Psoas muscle (tissue), 8 donors: ENCODE measurements around the gene OSTN. TPM values are rescaled to one million over a fixed set of nuclear protein-coding genes. Genes with fewer than 3 reads are reported as not detected.

Experiments used
- ATAC-seq, 4 donors: fragments of 200-7000 bp; cut with Tn5 transposase; one replicate each; pipeline ENCODE4 v1.9.1; 2020; ENCODE audit warnings: moderate library complexity in 3 of 4, mild to moderate bottlenecking in 2 of 4
- DNase-seq, 2 donors: peaks; one replicate each; pipeline ENCODE4 v3.0.0-alpha.2; 2020
- H3K27ac ChIP-seq: fragments of 200-600 bp; one replicate; pipeline ENCODE4 v1.8.0; 2022
- H3K27me3 ChIP-seq, 3 donors: fragments of 200-600 bp in 1 of 3; one replicate each; pipeline versions ENCODE4 v1.6.1 to v1.8.0; 2013 to 2022; ENCODE audit warnings: low read length in 2 of 3, mild to moderate bottlenecking in 2 of 3, moderate library complexity in 1 of 3; ENCODE audit not compliant: insufficient read depth in 3 of 3
- H3K36me3 ChIP-seq, 2 donors: fragments of 200-600 bp in 1 of 2; one replicate each; pipeline versions ENCODE4 v1.6.1 to v1.8.0; 2013 to 2022; ENCODE audit warnings: low read depth in 1 of 2, mild to moderate bottlenecking in 1 of 2, moderate library complexity in 1 of 2; ENCODE audit not compliant: insufficient read depth in 1 of 2
- H3K4me1 ChIP-seq: fragments of 200-600 bp; one replicate; pipeline ENCODE4 v1.8.0; 2022
- H3K4me3 ChIP-seq: fragments of 200-600 bp; one replicate; pipeline ENCODE4 v1.8.0; 2022; ENCODE audit warnings: mild to moderate bottlenecking
- H3K9me3 ChIP-seq: fragments of 200-600 bp; one replicate; pipeline ENCODE4 v1.8.0; 2022
- WGBS, 3 donors: extraction: QIAGEN DNeasy Blood & Tissue Kit; methylation state at CpG; one replicate each; pipeline versions ENCODE4 v1.1.6 to v1.1.7; 2013; 5-methylcytosine and 5-hydroxymethylcytosine counted together
- intact Hi-C, 2 donors: fragments of 100-400 bp; cut with DNase I; formaldehyde crosslinking; loops; one replicate each; pipeline versions ENCODE4 v1.11.0 to v1.14.2; 2022
- polyA plus RNA-seq, 3 donors: library from polyadenylated mRNA; stranded (reverse); fragments of 200-250 nt; gene quantifications; one replicate each; pipeline ENCODE4 v1.2.3, GENCODE V29; 2013
- total RNA-seq, 4 donors: library from RNA; stranded (reverse); fragmentation: NEBNext Ultra II Directional in 2 of 4; extraction: Animal tissue kit (Norgen Biotek cat#: 25700) in 2 of 4; gene quantifications; one replicate each; pipeline versions ENCODE4 v1.2.1 to v1.2.4, GENCODE V29; 2021 to 2023
- TF ChIP-seq, protein P1 (sequence below): fragments of 200-600 bp; IDR thresholded peaks from one replicate; pipeline ENCODE4 v1.8.0; 2022; ENCODE audit warnings: antibody characterized with exemption
- donor health status: healthy with polysubstance abuse.
- donor health status: DM: no; HTN: no; CAD: no; lungs with moderate emphysema.
- donor health status: Bipolar disorder and iron deficiency.
- donor health status: healthy.
- donor health status: DM: yes; HTN: yes; CAD: no.
- donor health status: DM: no; HTN: no; CAD: no.
- donor health status: DM: no; HTN: no; CAD: no.
- donor health status: DM: yes; HTN: yes; CAD: no.

The OSTN gene
- total and polyA plus RNA-seq, 7 donors = 0.05 to 0.34 (median 0.16) TPM; not detected in 3

GRCh38 chr3:191298846-191299245 is 99.8 kb downstream of the OSTN start:
- Histone ChIP-seq H3K36me3 (no peaks in the 10 kb centered on the region), H3K9me3 (no peaks in the 10 kb centered on the region), H3K4me3 (no peak overlapping the region), H3K27me3 (no peaks in the 10 kb centered on the region), H3K4me1 (no peaks in the 10 kb centered on the region), H3K27ac (no peak overlapping the region)
- DNase-seq (no peak), ATAC-seq (no peak)
- TF ChIP-seq, protein P1, sequence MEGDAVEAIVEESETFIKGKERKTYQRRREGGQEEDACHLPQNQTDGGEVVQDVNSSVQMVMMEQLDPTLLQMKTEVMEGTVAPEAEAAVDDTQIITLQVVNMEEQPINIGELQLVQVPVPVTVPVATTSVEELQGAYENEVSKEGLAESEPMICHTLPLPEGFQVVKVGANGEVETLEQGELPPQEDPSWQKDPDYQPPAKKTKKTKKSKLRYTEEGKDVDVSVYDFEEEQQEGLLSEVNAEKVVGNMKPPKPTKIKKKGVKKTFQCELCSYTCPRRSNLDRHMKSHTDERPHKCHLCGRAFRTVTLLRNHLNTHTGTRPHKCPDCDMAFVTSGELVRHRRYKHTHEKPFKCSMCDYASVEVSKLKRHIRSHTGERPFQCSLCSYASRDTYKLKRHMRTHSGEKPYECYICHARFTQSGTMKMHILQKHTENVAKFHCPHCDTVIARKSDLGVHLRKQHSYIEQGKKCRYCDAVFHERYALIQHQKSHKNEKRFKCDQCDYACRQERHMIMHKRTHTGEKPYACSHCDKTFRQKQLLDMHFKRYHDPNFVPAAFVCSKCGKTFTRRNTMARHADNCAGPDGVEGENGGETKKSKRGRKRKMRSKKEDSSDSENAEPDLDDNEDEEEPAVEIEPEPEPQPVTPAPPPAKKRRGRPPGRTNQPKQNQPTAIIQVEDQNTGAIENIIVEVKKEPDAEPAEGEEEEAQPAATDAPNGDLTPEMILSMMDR = no peak
- intact Hi-C loops = no loop called here

GRCh38 chr3:191300422-191300821 is 101.4 kb downstream of the OSTN start:
- Histone ChIP-seq H3K4me3 (no peak overlapping the region), H3K9me3 (no peaks in the 10 kb centered on the region), H3K36me3 (no peaks in the 10 kb centered on the region), H3K27me3 (no peaks in the 10 kb centered on the region), H3K27ac (no peak overlapping the region), H3K4me1 (no peaks in the 10 kb centered on the region)
- DNase-seq = no peak
- intact Hi-C loops = no loop called here
- ATAC-seq = no peak
- TF ChIP-seq, protein P1 = no peak
- WGBS, 3 donors = 31 to 63% (median 42%) methylated on average over 1 of the region's 1 CpG

DNA sequence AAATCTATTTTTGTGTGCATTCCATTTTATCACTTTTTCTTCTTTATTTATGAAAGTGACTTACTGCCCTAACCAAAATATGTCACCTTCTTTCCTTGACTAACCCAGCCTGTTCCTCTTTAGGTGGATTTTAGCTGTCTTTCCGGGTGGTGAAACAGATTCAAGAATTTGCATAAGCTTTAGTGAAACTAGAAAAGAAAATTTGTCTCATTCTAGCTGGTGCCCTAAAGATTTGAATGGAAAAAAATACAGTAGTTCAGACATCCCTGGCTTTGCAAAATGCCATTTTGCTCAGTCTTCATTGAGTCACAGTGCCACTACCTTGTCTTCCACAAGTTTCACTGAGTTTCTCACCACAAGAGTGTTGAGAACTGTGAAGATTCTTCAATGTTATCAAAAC is 102.0 kb downstream of the OSTN start:
- no peaks in the 10 kb centered on the region for H3K4me1 ChIP-seq
- H3K9me3 ChIP-seq = no peaks in the 10 kb centered on the region
- TF ChIP-seq, protein P1 = no peak
- DNase-seq (no peak), ATAC-seq (no peak)
- H3K27ac ChIP-seq = no peak overlapping the region
- no peak overlapping the region for H3K4me3 ChIP-seq
- H3K27me3 ChIP-seq = no peaks in the 10 kb centered on the region
- no peaks in the 10 kb centered on the region for H3K36me3 ChIP-seq
- intact Hi-C loops = no loop called here
- WGBS, 3 donors = 86 to 88% (median 88%) methylated on average over 1 of the region's 1 CpG

DNA sequence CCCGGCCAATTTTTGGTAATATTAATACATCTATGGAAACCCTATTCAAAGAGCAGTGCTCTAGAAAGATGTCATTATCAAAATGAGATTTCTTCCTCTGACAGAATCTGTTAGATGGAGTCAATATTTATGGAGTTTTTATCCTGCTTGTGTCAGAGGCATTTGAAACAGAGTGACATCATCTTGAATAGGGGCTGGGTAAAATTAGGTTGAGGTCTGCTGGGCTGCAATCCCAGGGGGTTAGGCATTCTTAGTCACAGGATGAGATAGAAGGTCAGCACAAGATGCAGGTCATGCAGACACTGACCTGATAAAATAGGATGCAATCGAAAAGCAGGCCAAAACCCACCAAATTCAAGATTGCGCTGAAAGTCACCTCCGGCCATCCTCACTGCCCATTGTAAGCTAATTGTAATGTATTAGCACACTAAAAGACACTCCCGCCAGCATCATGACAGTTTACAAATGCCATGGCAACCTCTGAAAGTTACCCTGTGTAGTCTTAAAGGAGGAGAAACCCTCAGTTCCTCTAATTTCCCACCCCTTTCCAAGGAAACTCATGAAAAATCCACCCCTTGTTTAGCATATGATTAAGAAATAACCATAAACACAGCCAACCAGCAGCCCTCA is 102.9 kb downstream of the OSTN start:
- no peaks in the 10 kb centered on the region for H3K36me3 ChIP-seq
- H3K27me3 ChIP-seq = no peaks in the 10 kb centered on the region
- H3K4me1 ChIP-seq = no peaks in the 10 kb centered on the region
- intact Hi-C loops = no loop called here
- 92 to 95% (median 93%) methylated on average over 5 of the region's 5 CpGs for WGBS, 3 donors
- ATAC-seq = no peak
- no peak for DNase-seq
- no peak overlapping the region for H3K4me3 ChIP-seq
- H3K27ac ChIP-seq = no peak overlapping the region
- TF ChIP-seq, protein P1 = no peak
- no peaks in the 10 kb centered on the region for H3K9me3 ChIP-seq

- no peaks in the 10 kb centered on the region for H3K9me3 ChIP-seq
- TF ChIP-seq, protein P1 = no peak
- no peak overlapping the region for H3K27ac ChIP-seq
- no peaks in the 10 kb centered on the region for H3K36me3 ChIP-seq
- no peaks in the 10 kb centered on the region for H3K4me1 ChIP-seq
- intact Hi-C loops = no loop called here
- H3K27me3 ChIP-seq = no peaks in the 10 kb centered on the region
- ATAC-seq (no peak), DNase-seq (no peak)
- 58 to 69% (median 66%) methylated on average over 2 of the region's 2 CpGs for WGBS, 3 donors
- no peak overlapping the region for H3K4me3 ChIP-seq
Measured at GRCh38 chr3:191302451-191302850, 103.4 kb downstream of the OSTN start.
